Neural progenitor cell (in vitro differentiated cells): ENCODE measurements around the gene PDE9A. TPM values are rescaled to one million over a fixed set of nuclear protein-coding genes. Genes with fewer than 3 reads are reported as not detected.

Source experiments
- DNase-seq: peaks from one replicate; pipeline ENCODE4 v3.0.0-alpha.2; 2016; ENCODE audit warnings: low spot score
- H2AFZ ChIP-seq: fragments of 200-600 bp; sonication (generic); replicated peaks from 2 replicates; pipeline ENCODE4 v1.6.1; 2016; ENCODE audit warnings: antibody characterized with exemption
- H3F3A ChIP-seq: fragments of 200-600 bp; sonication (generic); 2 replicates; pipeline ENCODE4 v1.6.1; 2016; ENCODE audit warnings: antibody characterized with exemption, low read depth
- H3K27ac ChIP-seq: fragments of 200-600 bp; sonication (generic); 2 replicates; pipeline ENCODE4 v1.5.1; 2016; ENCODE audit warnings: mild to moderate bottlenecking
- H3K27me3 ChIP-seq: fragments of 200-600 bp; sonication (generic); 2 replicates; pipeline ENCODE4 v1.6.1; 2016; ENCODE audit warnings: mild to moderate bottlenecking, moderate library complexity
- H3K36me3 ChIP-seq: fragments of 200-600 bp; sonication (generic); 2 replicates; pipeline ENCODE4 v1.5.1; 2016
- H3K4me1 ChIP-seq: fragments of 200-600 bp; sonication (generic); 2 replicates; pipeline ENCODE4 v1.6.1; 2016; ENCODE audit warnings: mixed run types
- H3K4me2 ChIP-seq: fragments of 200-600 bp; sonication (generic); 2 replicates; pipeline ENCODE4 v1.6.1; 2016
- H3K4me3 ChIP-seq: fragments of 200-600 bp; sonication (generic); 2 replicates; pipeline ENCODE4 v1.5.1; 2016
- H3K79me2 ChIP-seq: fragments of 200-600 bp; sonication (generic); 2 replicates; pipeline ENCODE4 v1.6.1; 2016; ENCODE audit warnings: low read depth
- H3K9ac ChIP-seq: fragments of 200-600 bp; sonication (generic); 2 replicates; pipeline ENCODE4 v1.6.1; 2016
- H3K9me3 ChIP-seq: fragments of 200-600 bp; sonication (generic); 2 replicates; pipeline ENCODE4 v1.5.1; 2016; ENCODE audit warnings: low read depth
- H4K20me1 ChIP-seq: fragments of 200-600 bp; sonication (generic); 2 replicates; pipeline ENCODE4 v1.6.1; 2016; ENCODE audit warnings: low read depth
- H3K27ac Mint-ChIP-seq: 3 replicates; pipeline ENCODE4 v1.8.0; 2021; ENCODE audit warnings: mixed read lengths
- H3K27me3 Mint-ChIP-seq: 2 replicates; pipeline ENCODE4 v1.8.0; 2022; ENCODE audit warnings: low read depth, mild to moderate bottlenecking, inconsistent platforms, moderate library complexity, mixed read lengths; ENCODE audit not compliant: insufficient read depth
- H3K36me3 Mint-ChIP-seq: 3 replicates; pipeline ENCODE4 v1.8.0; 2021; ENCODE audit warnings: mixed read lengths
- H3K4me1 Mint-ChIP-seq: 3 replicates; pipeline ENCODE4 v1.8.0; 2021; ENCODE audit warnings: mixed read lengths
- H3K4me3 Mint-ChIP-seq: 3 replicates; pipeline ENCODE4 v1.8.0; 2021; ENCODE audit warnings: mild to moderate bottlenecking, moderate library complexity, mixed read lengths
- H3K9me3 Mint-ChIP-seq: 3 replicates; pipeline ENCODE4 v1.8.0; 2020; ENCODE audit warnings: mixed read lengths
- CTCF ChIP-seq: fragments of 200-600 bp; sonication (generic); IDR thresholded peaks from 2 replicates; pipeline ENCODE4 v1.5.1; 2017; ENCODE audit warnings: antibody characterized with exemption, mild to moderate bottlenecking
- EZH2 ChIP-seq: fragments of 200-600 bp; sonication (generic); IDR thresholded peaks from 2 replicates; pipeline ENCODE4 v1.6.1; 2017; ENCODE audit warnings: antibody characterized with exemption, mild to moderate bottlenecking, moderate library complexity
- EZH2phosphoT487 ChIP-seq: fragments of 200-600 bp; sonication (generic); IDR thresholded peaks from 2 replicates; pipeline ENCODE4 v1.6.1; 2017; ENCODE audit warnings: antibody characterized with exemption
- total RNA-seq: library from RNA; depleted of rRNA; stranded (reverse); fragments of >200 nt; gene quantifications from 2 replicates; pipeline ENCODE4 v1.2.3, GENCODE V29; 2015; ENCODE audit warnings: low replicate concordance

Gene PDE9A
- total RNA-seq, 1 donor from 2014 or later: 41.0 TPM

GRCh38 chr21:42704861-42705260 lies 51.4 kb downstream of the PDE9A start:
- peaks cover 8% of the 10 kb centered on the region for H4K20me1 ChIP-seq
- Mint-ChIP-seq H3K9me3 (peaks cover 15% of the 10 kb centered on the region), H3K4me1 (peaks cover 36% of the 10 kb centered on the region), H3K27me3 (peaks cover 13% of the 10 kb centered on the region), H3K36me3 (peaks cover 37% of the 10 kb centered on the region), H3K27ac (peak overlapping the region; percentile 42), H3K4me3 (no peak overlapping the region)
- no peaks in the 10 kb centered on the region for H3K4me1 ChIP-seq
- H3K27ac ChIP-seq: no peak overlapping the region
- H3K4me3 ChIP-seq: no peak overlapping the region
- H2AFZ ChIP-seq: no peak overlapping the region
- H3K79me2 ChIP-seq: no peaks in the 10 kb centered on the region
- TF ChIP-seq CTCF (no peak), EZH2 (no peak), EZH2phosphoT487 (no peak)
- peaks cover 22% of the 10 kb centered on the region for H3K36me3 ChIP-seq
- H3K4me2 ChIP-seq: no peak overlapping the region
- H3K9ac ChIP-seq: no peak overlapping the region
- no peaks in the 10 kb centered on the region for H3F3A ChIP-seq
- no peaks in the 10 kb centered on the region for H3K9me3 ChIP-seq
- H3K27me3 ChIP-seq: no peaks in the 10 kb centered on the region
- no peak for DNase-seq

- H3F3A ChIP-seq: no peaks in the 10 kb centered on the region
- Mint-ChIP-seq H3K27ac (peak overlapping the region; percentile 33), H3K36me3 (peaks cover 34% of the 10 kb centered on the region), H3K4me3 (no peak overlapping the region), H3K9me3 (peaks cover 14% of the 10 kb centered on the region), H3K27me3 (peaks cover 14% of the 10 kb centered on the region), H3K4me1 (peaks cover 37% of the 10 kb centered on the region)
- TF ChIP-seq CTCF: no peak
- no peak for TF ChIP-seq EZH2
- no peak for TF ChIP-seq EZH2phosphoT487
- no peak overlapping the region for H3K9ac ChIP-seq
- no peaks in the 10 kb centered on the region for H3K27me3 ChIP-seq
- DNase-seq: no peak
- H3K79me2 ChIP-seq: no peaks in the 10 kb centered on the region
- peaks cover 19% of the 10 kb centered on the region for H3K36me3 ChIP-seq
- H3K4me3 ChIP-seq: no peak overlapping the region
- no peaks in the 10 kb centered on the region for H3K4me1 ChIP-seq
- H3K9me3 ChIP-seq: no peaks in the 10 kb centered on the region
- no peak overlapping the region for H3K27ac ChIP-seq
- H3K4me2 ChIP-seq: no peak overlapping the region
- no peak overlapping the region for H2AFZ ChIP-seq
- H4K20me1 ChIP-seq: peaks cover 8% of the 10 kb centered on the region
These were observed 51.9 kb downstream of the PDE9A start for GRCh38 chr21:42705346-42705745.

GRCh38 chr21:42705746-42706374 lies 52.4 kb downstream of the PDE9A start:
- Histone ChIP-seq H3K27ac (no peak overlapping the region), H4K20me1 (peaks cover 11% of the 10 kb centered on the region), H3K9ac (no peak overlapping the region), H3K79me2 (no peaks in the 10 kb centered on the region), H3K9me3 (no peaks in the 10 kb centered on the region), H3F3A (peaks cover 5% of the 10 kb centered on the region), H2AFZ (no peak overlapping the region), H3K27me3 (no peaks in the 10 kb centered on the region), H3K4me2 (no peak overlapping the region), H3K36me3 (peaks cover 14% of the 10 kb centered on the region), H3K4me3 (no peak overlapping the region), H3K4me1 (peaks cover 2% of the 10 kb centered on the region)
- Mint-ChIP-seq H3K4me3 (no peak overlapping the region), H3K4me1 (peaks cover 40% of the 10 kb centered on the region), H3K9me3 (peaks cover 13% of the 10 kb centered on the region), H3K36me3 (peaks cover 31% of the 10 kb centered on the region), H3K27me3 (peaks cover 15% of the 10 kb centered on the region), H3K27ac (no peak overlapping the region)
- no peak for DNase-seq
- TF ChIP-seq CTCF (peak; percentile 9), EZH2phosphoT487 (no peak), EZH2 (no peak)
